SU-DHL-6 (cell line): Measurements from ENCODE around the gene MS4A10.

ENCODE experiments used
- H2AFZ ChIP-seq: fragments of 200-600 bp; sonication (generic); 2 replicates; pipeline ENCODE4 v1.6.1; 2014; ENCODE audit warnings: low read depth, mild to moderate bottlenecking, moderate library complexity, mixed read lengths, antibody characterized with exemption, low read length; ENCODE audit not compliant: severe bottlenecking
- H3F3A ChIP-seq: fragments of 200-600 bp; shearing (Covaris generic); 2 replicates; pipeline ENCODE4 v1.6.0; 2016; ENCODE audit warnings: antibody characterized with exemption, mild to moderate bottlenecking; ENCODE audit not compliant: insufficient read depth
- H3K27ac ChIP-seq: fragments of 200-600 bp; sonication (generic); 2 replicates; pipeline ENCODE4 v1.5.1; 2016; ENCODE audit warnings: low read depth, mild to moderate bottlenecking, low read length, moderate library complexity, mixed read lengths
- H3K27me3 ChIP-seq: fragments of 200-600 bp; sonication (generic), shearing (Covaris generic); 2 replicates; pipeline ENCODE4 v1.6.0; 2014; ENCODE audit warnings: mild to moderate bottlenecking, low read length
- H3K36me3 ChIP-seq: fragments of 200-600 bp; sonication (generic); 2 replicates; pipeline ENCODE4 v1.6.1; 2014; ENCODE audit warnings: mild to moderate bottlenecking, low read length, mixed read lengths
- H3K4me2 ChIP-seq: fragments of 300-600, 200-600 bp; shearing (Covaris generic), sonication (generic); 2 replicates; pipeline ENCODE4 v1.6.0; 2014; ENCODE audit warnings: low read length, low read depth, mild to moderate bottlenecking; ENCODE audit not compliant: poor library complexity, severe bottlenecking
- H3K4me3 ChIP-seq: fragments of 200-600 bp; sonication (generic); 2 replicates; pipeline ENCODE4 v1.5.1; 2014; ENCODE audit warnings: antibody characterized with exemption, low read length, mild to moderate bottlenecking, mixed read lengths; ENCODE audit not compliant: insufficient read depth, poor library complexity, severe bottlenecking
- H3K79me2 ChIP-seq: fragments of 200-600 bp; sonication (generic); 2 replicates; pipeline ENCODE4 v1.6.1; 2014; ENCODE audit warnings: mild to moderate bottlenecking, low read length, moderate library complexity; ENCODE audit not compliant: insufficient read depth
- H3K9ac ChIP-seq: fragments of 200-600 bp; sonication (generic); 2 replicates; pipeline ENCODE4 v1.7.0; 2014; ENCODE audit warnings: mild to moderate bottlenecking, low read length
- H3K9me2 ChIP-seq: fragments of 200-600 bp; sonication (generic); replicated peaks from 2 replicates; pipeline ENCODE4 v1.6.1; 2014; ENCODE audit warnings: low read length; ENCODE audit not compliant: insufficient read depth
- H3K9me3 ChIP-seq: fragments of 200-600 bp; sonication (generic); 2 replicates; pipeline ENCODE4 v1.6.1; 2014; ENCODE audit warnings: low read length, mixed read lengths; ENCODE audit not compliant: insufficient read depth
- H4K20me1 ChIP-seq: fragments of 200-600 bp; sonication (generic); 2 replicates; pipeline ENCODE4 v1.6.1; 2014; ENCODE audit warnings: low read depth, mild to moderate bottlenecking, antibody characterized with exemption, low read length, moderate library complexity, mixed read lengths
- EZH2phosphoT487 ChIP-seq: fragments of 200-600 bp; sonication (generic), shearing (Covaris generic); conservative IDR thresholded peaks from 2 replicates; pipeline ENCODE4 v1.6.1; 2018; ENCODE audit warnings: mild to moderate bottlenecking, antibody characterized with exemption, low read length, moderate library complexity, mixed read lengths
- TF ChIP-seq, protein P1 (sequence below): fragments of 200-600 bp; sonication (generic); IDR thresholded peaks from one replicate; pipeline ENCODE4 v1.5.1; 2017; ENCODE audit warnings: antibody characterized with exemption, mild to moderate bottlenecking, low read length, moderate library complexity; ENCODE audit not compliant: insufficient read depth, poor library complexity, severe bottlenecking

The MS4A10 gene

DNA sequence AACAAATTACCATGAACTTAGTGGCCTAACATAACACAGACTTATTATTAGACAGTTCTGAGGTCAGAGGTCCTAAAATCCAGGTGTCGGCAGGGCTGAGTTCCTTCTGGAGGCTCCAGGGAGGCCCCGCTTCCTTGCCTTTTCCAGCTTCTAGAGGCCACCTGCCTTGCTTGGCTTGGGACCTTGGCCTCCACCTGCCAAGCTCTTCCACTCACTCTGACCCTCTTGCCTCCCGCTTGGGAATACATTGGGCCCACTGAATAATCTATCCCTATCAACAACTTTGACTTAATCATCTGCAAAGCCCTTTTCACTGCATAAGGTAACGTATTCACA lies 3.2 kb upstream of the MS4A10 start:
- no peak overlapping the region for H3K9ac ChIP-seq
- H3K9me2 ChIP-seq: no peaks in the 10 kb centered on the region
- H3F3A ChIP-seq: no peaks in the 10 kb centered on the region
- H3K36me3 ChIP-seq: no peaks in the 10 kb centered on the region
- H3K4me3 ChIP-seq: no peak overlapping the region
- H3K27me3 ChIP-seq: no peaks in the 10 kb centered on the region
- no peak overlapping the region for H3K27ac ChIP-seq
- no peaks in the 10 kb centered on the region for H3K79me2 ChIP-seq
- TF ChIP-seq EZH2phosphoT487: no peak
- TF ChIP-seq, protein P1, sequence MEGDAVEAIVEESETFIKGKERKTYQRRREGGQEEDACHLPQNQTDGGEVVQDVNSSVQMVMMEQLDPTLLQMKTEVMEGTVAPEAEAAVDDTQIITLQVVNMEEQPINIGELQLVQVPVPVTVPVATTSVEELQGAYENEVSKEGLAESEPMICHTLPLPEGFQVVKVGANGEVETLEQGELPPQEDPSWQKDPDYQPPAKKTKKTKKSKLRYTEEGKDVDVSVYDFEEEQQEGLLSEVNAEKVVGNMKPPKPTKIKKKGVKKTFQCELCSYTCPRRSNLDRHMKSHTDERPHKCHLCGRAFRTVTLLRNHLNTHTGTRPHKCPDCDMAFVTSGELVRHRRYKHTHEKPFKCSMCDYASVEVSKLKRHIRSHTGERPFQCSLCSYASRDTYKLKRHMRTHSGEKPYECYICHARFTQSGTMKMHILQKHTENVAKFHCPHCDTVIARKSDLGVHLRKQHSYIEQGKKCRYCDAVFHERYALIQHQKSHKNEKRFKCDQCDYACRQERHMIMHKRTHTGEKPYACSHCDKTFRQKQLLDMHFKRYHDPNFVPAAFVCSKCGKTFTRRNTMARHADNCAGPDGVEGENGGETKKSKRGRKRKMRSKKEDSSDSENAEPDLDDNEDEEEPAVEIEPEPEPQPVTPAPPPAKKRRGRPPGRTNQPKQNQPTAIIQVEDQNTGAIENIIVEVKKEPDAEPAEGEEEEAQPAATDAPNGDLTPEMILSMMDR: no peak
- no peak overlapping the region for H2AFZ ChIP-seq
- H3K4me2 ChIP-seq: no peak overlapping the region
- no peaks in the 10 kb centered on the region for H3K9me3 ChIP-seq
- H4K20me1 ChIP-seq: no peaks in the 10 kb centered on the region

DNA sequence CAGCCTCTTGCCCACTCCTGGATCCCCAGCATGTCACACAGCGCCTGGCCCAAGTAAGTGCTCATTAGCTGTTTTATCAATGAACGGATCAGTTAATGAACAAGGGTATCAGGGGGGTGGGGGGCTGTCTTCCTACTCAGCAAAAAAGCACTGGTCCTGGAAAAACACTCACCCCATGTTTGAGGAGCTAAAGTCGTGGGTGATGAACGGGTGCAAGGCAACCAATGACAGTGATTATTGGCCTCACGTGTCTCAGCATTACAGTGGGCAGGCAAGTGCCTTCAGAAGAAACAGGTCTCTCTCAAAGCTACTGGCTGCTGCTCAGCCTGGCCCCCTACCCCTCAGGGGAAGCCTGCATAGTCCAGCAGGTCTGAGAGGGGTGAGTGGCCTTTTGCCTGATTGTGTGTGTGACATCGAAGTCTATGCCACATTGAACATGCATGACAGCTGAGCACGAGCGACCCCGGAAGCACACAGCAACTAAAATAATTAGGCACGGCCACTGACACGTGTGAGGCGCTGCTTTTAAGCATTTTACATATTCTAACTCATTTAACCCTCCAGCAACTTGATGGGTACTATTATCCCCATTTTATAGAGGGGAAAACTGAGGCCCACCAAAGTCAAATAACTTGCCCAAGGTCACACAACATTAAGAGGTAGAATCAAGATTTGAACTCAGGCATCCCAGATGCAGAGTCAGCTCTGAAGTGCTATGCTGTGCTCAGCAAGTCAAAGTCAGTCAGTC lies 2.6 kb upstream of the MS4A10 start:
- Histone ChIP-seq H3K9me2 (no peaks in the 10 kb centered on the region), H3K4me2 (no peak overlapping the region), H3K4me3 (no peak overlapping the region), H4K20me1 (no peaks in the 10 kb centered on the region), H3K9me3 (no peaks in the 10 kb centered on the region), H3K27ac (no peak overlapping the region), H2AFZ (no peak overlapping the region), H3K79me2 (no peaks in the 10 kb centered on the region), H3K9ac (no peak overlapping the region), H3K27me3 (no peaks in the 10 kb centered on the region), H3F3A (no peaks in the 10 kb centered on the region), H3K36me3 (no peaks in the 10 kb centered on the region)
- no peak for TF ChIP-seq EZH2phosphoT487
- TF ChIP-seq, protein P1: no peak

DNA sequence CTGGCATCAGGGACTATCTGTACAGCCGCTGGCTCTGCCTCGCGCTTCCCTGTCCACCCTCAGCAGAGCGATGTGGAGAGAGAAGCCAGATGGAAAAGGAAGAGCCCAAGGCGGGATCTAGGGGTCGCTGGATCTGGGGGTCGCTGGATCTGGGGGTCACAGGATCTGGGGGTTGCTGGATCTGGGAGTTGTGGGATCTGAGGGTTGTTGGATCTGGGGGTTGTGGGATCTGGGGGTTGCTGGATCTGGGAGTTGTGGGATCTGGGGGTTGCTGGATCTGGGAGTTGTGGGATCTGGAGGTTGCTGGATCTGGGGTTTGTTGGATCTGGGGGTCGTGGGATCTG lies 2.0 kb upstream of the MS4A10 start:
- H4K20me1 ChIP-seq: no peaks in the 10 kb centered on the region
- no peaks in the 10 kb centered on the region for H3F3A ChIP-seq
- H3K36me3 ChIP-seq: no peaks in the 10 kb centered on the region
- no peak overlapping the region for H3K4me3 ChIP-seq
- H2AFZ ChIP-seq: no peak overlapping the region
- TF ChIP-seq, protein P1: no peak
- no peak for TF ChIP-seq EZH2phosphoT487
- H3K9ac ChIP-seq: no peak overlapping the region
- H3K27ac ChIP-seq: no peak overlapping the region
- no peaks in the 10 kb centered on the region for H3K27me3 ChIP-seq
- no peak overlapping the region for H3K4me2 ChIP-seq
- no peaks in the 10 kb centered on the region for H3K79me2 ChIP-seq
- no peaks in the 10 kb centered on the region for H3K9me2 ChIP-seq
- H3K9me3 ChIP-seq: no peaks in the 10 kb centered on the region
